ENCODE data around the gene LXN. TPM values are rescaled to one million over a fixed set of nuclear protein-coding genes. Genes with fewer than 3 reads are reported as not detected.

Gene LXN
- total RNA-seq, 1 donor from 2014 or later, result 2.4 TPM

- intact Hi-C loops (cut with DNase I), result no loop called here
- no peak for DNase-seq
- no peak for ATAC-seq (ENCODE audit: poor library complexity)
Observed at GRCh38 chr3:158617982-158618875, 54.2 kb downstream of the LXN start.

Other genes with a start within 250 kb of the LXN start
- 212 TPM for gene MLF1, start 101.5 kb downstream of the LXN start, total RNA-seq
- gene GFM1, start 28.1 kb downstream of the LXN start, total RNA-seq, result 60.1 TPM
- 9.1 TPM for gene RARRES1, start 59.8 kb upstream of the LXN start, total RNA-seq
- 27.3 TPM for gene MFSD1, start 129.4 kb upstream of the LXN start, total RNA-seq

All from Right ventricle myocardium superior (tissue), 1 donor.